22Rv1 (cell line): Measurements from ENCODE around the gene JUND.

Source experiments
- CTCF ChIP-seq: fragments of 450-650 bp; IDR thresholded peaks from 2 replicates; pipeline ENCODE4 v1.5.1; 2017; ENCODE audit warnings: mild to moderate bottlenecking
- ZFX ChIP-seq: fragments of 450-650 bp; IDR thresholded peaks from 2 replicates; pipeline ENCODE4 v1.6.1; 2017; ENCODE audit warnings: antibody characterized with exemption, borderline replicate concordance

- no peak for TF ChIP-seq CTCF
- no peak for TF ChIP-seq ZFX
Measured at GRCh38 chr19:18231775-18232174, 49.6 kb downstream of the JUND start.
